IMR-90 (cell line): ENCODE data around the gene TENM4. TPM values are rescaled to one million over a fixed set of nuclear protein-coding genes. Genes with fewer than 3 reads are reported as not detected.
A peak's percentile ranks its signal among the peaks of the same experiment; 100 is the strongest.

Experiments
- ATAC-seq: fragments of 200-7000 bp; cut with Tn5 transposase; 2 replicates; pipeline ENCODE4 v1.9.1; 2020; ENCODE audit warnings: low read depth, mild to moderate bottlenecking, moderate library complexity
- BruUV-seq: library from RNA; stranded (reverse); fragments of 400-500 nt; replicated peaks from 2 replicates; lab custom pipeline; 2021; lab: Mats Ljungman, UMichigan
- CTCF ChIA-PET: fragments of 300-600 bp; formaldehyde crosslinking; extraction: SDS; loops from one replicate; lab custom pipeline; 2021; ENCODE audit warnings: antibody characterized with exemption; lab: Yijun Ruan, JAX
- POLR2A ChIA-PET: fragments of 300-600 bp; sonication (Branson Sonifier 250); formaldehyde crosslinking; loops from one replicate; lab custom pipeline; 2022; ENCODE audit warnings: antibody characterized with exemption; ENCODE audit not compliant: unreplicated experiment; lab: Charles Lee
- DNase-seq: peaks from one replicate; pipeline ENCODE4 v3.0.0; 2013
- H2AFZ ChIP-seq: replicated peaks from 2 replicates; pipeline ENCODE3; 2013; ENCODE audit warnings: low read length, mild to moderate bottlenecking; ENCODE audit not compliant: poor library complexity
- H2AK5ac ChIP-seq: 2 replicates; pipeline ENCODE4 v1.6.1; 2013; ENCODE audit warnings: low read depth, low read length, inconsistent platforms
- H2AK9ac ChIP-seq: replicated peaks from 2 replicates; pipeline ENCODE3; 2013; ENCODE audit warnings: mild to moderate bottlenecking, low read depth, low read length, moderate library complexity; ENCODE audit not compliant: poor library complexity
- H2BK120ac ChIP-seq: 2 replicates; pipeline ENCODE4 v1.6.1; 2013; ENCODE audit warnings: low read depth, low read length, inconsistent platforms
- H2BK15ac ChIP-seq: 3 replicates; pipeline ENCODE4 v1.6.1; 2013; ENCODE audit warnings: low read depth, low read length, inconsistent platforms
- H2BK20ac ChIP-seq: 2 replicates; pipeline ENCODE4 v1.6.1; 2013; ENCODE audit warnings: low read depth, mild to moderate bottlenecking, inconsistent platforms, low read length, moderate library complexity
- H2BK5ac ChIP-seq: 2 replicates; pipeline ENCODE4 v1.6.1; 2013; ENCODE audit warnings: mild to moderate bottlenecking, low read depth, low read length, inconsistent platforms; ENCODE audit not compliant: poor library complexity, severe bottlenecking
- H3K14ac ChIP-seq: replicated peaks from 2 replicates; pipeline ENCODE4 v1.6.1; 2013; ENCODE audit warnings: low read depth, low read length, inconsistent platforms
- H3K18ac ChIP-seq: 2 replicates; pipeline ENCODE4 v1.6.1; 2013; ENCODE audit warnings: low read depth, low read length, control low read depth
- H3K23ac ChIP-seq: 2 replicates; pipeline ENCODE4 v1.6.1; 2013; ENCODE audit warnings: low read depth, low read length, inconsistent platforms
- H3K27ac ChIP-seq: 2 replicates; pipeline ENCODE4 v1.5.1; 2013; ENCODE audit warnings: mild to moderate bottlenecking, control low read depth, low read length; ENCODE audit not compliant: insufficient read depth
- H3K27me3 ChIP-seq: 2 replicates; pipeline ENCODE4 v1.6.1; 2013; ENCODE audit warnings: low read length; ENCODE audit not compliant: control insufficient read depth, insufficient read depth
- H3K36me3 ChIP-seq: 2 replicates; pipeline ENCODE4 v1.6.1; 2013; ENCODE audit warnings: low read length, mixed read lengths; ENCODE audit not compliant: control insufficient read depth, insufficient read depth
- H3K4ac ChIP-seq: 2 replicates; pipeline ENCODE4 v1.6.1; 2013; ENCODE audit warnings: low read depth, low read length, inconsistent platforms
- H3K4me1 ChIP-seq: 2 replicates; pipeline ENCODE4 v1.6.1; 2013; ENCODE audit warnings: low read length, mixed read lengths; ENCODE audit not compliant: control insufficient read depth, insufficient read depth
- H3K4me2 ChIP-seq: 2 replicates; pipeline ENCODE4 v1.6.1; 2013; ENCODE audit warnings: low read depth, mild to moderate bottlenecking, control low read depth, low read length, moderate library complexity
- H3K4me3 ChIP-seq: 2 replicates; pipeline ENCODE4 v1.5.1; 2013; ENCODE audit warnings: low read depth, mild to moderate bottlenecking, control low read depth, low read length, moderate library complexity; ENCODE audit not compliant: insufficient read depth
- H3K56ac ChIP-seq: 2 replicates; pipeline ENCODE4 v1.6.1; 2013; ENCODE audit warnings: low read length, inconsistent platforms; ENCODE audit not compliant: insufficient read depth; ENCODE audit errors: extremely low read depth
- H3K79me1 ChIP-seq, 2 experiments: 2 replicates each; pipeline ENCODE4 v1.6.1; 2013; ENCODE audit warnings: low read length in 2 of 2, inconsistent platforms in 1 of 2, low read depth in 1 of 2
- H3K9ac ChIP-seq: 2 replicates; pipeline ENCODE4 v1.6.1; 2013; ENCODE audit warnings: low read depth, low read length, control low read depth
- H3K9me1 ChIP-seq: 2 replicates; pipeline ENCODE4 v1.6.1; 2013; ENCODE audit warnings: low read length, inconsistent platforms; ENCODE audit not compliant: insufficient read depth
- H3K9me3 ChIP-seq: 2 replicates; pipeline ENCODE4 v1.6.1; 2013; ENCODE audit warnings: low read length; ENCODE audit not compliant: control insufficient read depth, insufficient read depth
- H4K20me1 ChIP-seq: 2 replicates; pipeline ENCODE4 v1.6.1; 2013; ENCODE audit warnings: low read length, inconsistent platforms; ENCODE audit not compliant: insufficient read depth
- H4K5ac ChIP-seq: 2 replicates; pipeline ENCODE4 v1.6.1; 2013; ENCODE audit warnings: mild to moderate bottlenecking, low read depth, low read length, control low read depth
- H4K8ac ChIP-seq, 2 experiments: 2 replicates each; pipeline ENCODE4 v1.6.1; 2013; ENCODE audit warnings: low read depth in 2 of 2, low read length in 2 of 2, control low read depth in 1 of 2, inconsistent platforms in 1 of 2
- H4K91ac ChIP-seq: 2 replicates; pipeline ENCODE4 v1.6.1; 2013; ENCODE audit warnings: low read depth, low read length, inconsistent platforms; ENCODE audit not compliant: insufficient read depth
- BHLHE40 ChIP-seq: fragments of 150-350 bp; IDR thresholded peaks from 2 replicates; pipeline ENCODE4 v1.6.1; 2016; ENCODE audit warnings: mild to moderate bottlenecking, low read depth, low read length
- CEBPB ChIP-seq: IDR thresholded peaks from 2 replicates; pipeline ENCODE4 v1.6.1; 2012; ENCODE audit warnings: low read depth, low read length, improper control_type of control experiment
- CHD1 ChIP-seq: IDR thresholded peaks from 2 replicates; pipeline ENCODE4 v1.6.1; 2012; ENCODE audit warnings: low read depth, low read length, improper control_type of control experiment
- FOS ChIP-seq: fragments of 150-350 bp; IDR thresholded peaks from 2 replicates; pipeline ENCODE4 v1.6.1; 2016; ENCODE audit warnings: low read depth, low read length
- MAFK ChIP-seq: IDR thresholded peaks from 2 replicates; pipeline ENCODE4 v1.6.1; 2012; ENCODE audit warnings: low read depth, low read length, improper control_type of control experiment
- MXI1 ChIP-seq: IDR thresholded peaks from 2 replicates; pipeline ENCODE4 v1.6.1; 2012; ENCODE audit warnings: low read depth, mild to moderate bottlenecking, low read length, moderate library complexity, borderline replicate concordance
- NFE2L2 ChIP-seq: fragments of 150-350 bp; IDR thresholded peaks from 2 replicates; pipeline ENCODE4 v1.6.1; 2016; ENCODE audit warnings: low read depth, mild to moderate bottlenecking, low read length
- POLR2A ChIP-seq: IDR thresholded peaks from 2 replicates; pipeline ENCODE4 v1.6.1; 2012; ENCODE audit warnings: mild to moderate bottlenecking, low read depth, low read length
- RAD21 ChIP-seq: IDR thresholded peaks from 2 replicates; pipeline ENCODE4 v1.6.1; 2012; ENCODE audit warnings: low read length, improper control_type of control experiment
- RCOR1 ChIP-seq: IDR thresholded peaks from 2 replicates; pipeline ENCODE4 v1.6.1; 2012; ENCODE audit warnings: mild to moderate bottlenecking, low read length, improper control_type of control experiment; ENCODE audit not compliant: insufficient replicate concordance
- RFX5 ChIP-seq: IDR thresholded peaks from 2 replicates; pipeline ENCODE4 v1.8.0; 2012; ENCODE audit warnings: low read depth, mild to moderate bottlenecking, low read length, moderate library complexity
- USF2 ChIP-seq: fragments of 150-350 bp; IDR thresholded peaks from 2 replicates; pipeline ENCODE4 v1.6.1; 2017; ENCODE audit warnings: mild to moderate bottlenecking, antibody characterized with exemption, low read length, low read depth
- WGBS, 2 experiments: methylation state at CpG; one replicate each; pipeline versions ENCODE4 v1.1.5 to v1.1.7; 2013; ENCODE audit warnings: missing lambda C conversion rate in 2 of 2; ENCODE audit not compliant: insufficient read length in 1 of 2; ENCODE audit errors: extremely low coverage in 2 of 2; 5-methylcytosine and 5-hydroxymethylcytosine counted together
- dilution Hi-C: fragments of 300-500 bp; cut with HindIII; formaldehyde crosslinking; loops from one replicate; pipeline ENCODE4 v1.14.3; 2018; ENCODE audit warnings: low sequenced_read_pairs; ENCODE audit not compliant: unreplicated experiment
- in situ Hi-C: fragments of 300-500 bp; cut with MboI; formaldehyde crosslinking; loops from 3 replicates; pipeline ENCODE4 v1.14.3; 2019; ENCODE audit warnings: low sequenced_read_pairs, inconsistent platforms, mixed read lengths
- intact Hi-C: fragments of 100-400 bp; cut with micrococcal nuclease; formaldehyde crosslinking; loops from 2 replicates; pipeline ENCODE4 v1.10.0; 2022
- polyA plus RNA-seq, 3 experiments: library from polyadenylated mRNA; depleted of rRNA; stranded (reverse); fragments of >200 nt; gene quantifications; 2 replicates each; pipeline ENCODE4 v1.2.3, GENCODE V29; 2012; ENCODE audit warnings: low replicate concordance in 1 of 3
- total RNA-seq: library from RNA; depleted of rRNA; stranded (reverse); fragments of >200 nt; gene quantifications from 2 replicates; pipeline ENCODE4 v1.2.3, GENCODE V29; 2012
- TF ChIP-seq, protein P1 (sequence below): fragments of 150-350 bp; IDR thresholded peaks from 2 replicates; pipeline ENCODE4 v1.6.1; 2016; ENCODE audit warnings: low read depth, mild to moderate bottlenecking, low read length, moderate library complexity, borderline replicate concordance
- TF ChIP-seq, protein P2 (sequence below): conservative IDR thresholded peaks from 2 replicates; pipeline ENCODE4 v1.5.1; 2012; ENCODE audit warnings: mild to moderate bottlenecking, low read depth, low read length, improper control_type of control experiment

The TENM4 gene
- total and polyA plus RNA-seq, 2 of the 4 experiments (the other 2 are of a cell fraction): 7.4 to 9.0 TPM

DNA sequence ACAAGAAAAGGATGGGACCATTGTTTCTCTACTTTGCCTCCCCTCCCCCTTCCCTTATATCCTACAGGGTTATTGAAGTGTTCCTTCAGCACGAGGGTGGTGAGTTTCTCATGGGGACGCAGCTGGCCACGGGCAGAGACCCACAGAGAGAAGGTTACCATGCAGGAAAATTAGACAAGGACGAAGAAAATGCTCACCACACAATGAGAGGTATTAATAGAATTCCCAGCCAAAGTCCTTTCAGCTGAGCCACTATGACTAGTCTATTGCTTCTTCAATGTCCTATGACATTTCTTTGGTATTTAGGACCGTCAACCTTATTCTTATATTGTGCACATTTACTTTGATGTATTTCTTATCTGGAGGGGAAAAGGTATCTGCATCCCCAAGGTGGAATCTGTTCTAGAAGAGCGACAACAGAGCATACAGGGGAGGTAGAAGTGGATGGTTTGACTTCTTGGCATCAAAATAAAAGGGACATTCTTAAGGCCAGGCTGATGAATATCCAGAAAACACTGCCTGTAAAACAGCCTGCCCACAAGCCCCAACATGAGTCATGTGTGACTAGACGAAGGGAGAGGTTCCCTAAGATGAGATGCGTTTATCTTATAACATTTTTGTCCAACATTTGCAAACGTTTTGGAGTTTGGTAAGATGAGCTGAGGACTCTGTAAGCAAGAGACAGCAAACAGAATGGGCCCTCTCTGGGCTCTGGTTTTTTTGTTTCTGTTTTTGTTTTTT, 656.3 kb downstream of the TENM4 start:
- H3K36me3 ChIP-seq: peaks cover 5% of the 10 kb centered on the region; the same call in 1 of the 2 replicates
- H3K9ac ChIP-seq: no peak overlapping the region
- H3K4me3 ChIP-seq: no peak overlapping the region
- H4K91ac ChIP-seq: peak overlapping the region; percentile 93
- CTCF ChIA-PET: interaction anchor here (0.6 to 1.8 kb wide), 3 partner anchors 11 to 63 kb away, joined by 3 to 16 read pairs (median 4); no protein-coding TSS in a partner anchor
- no peaks in the 10 kb centered on the region for H3K27me3 ChIP-seq
- H2BK120ac ChIP-seq: peak overlapping the region; percentile 97
- DNase-seq (peak; percentile 95), ATAC-seq (peak; percentile 84)
- peak overlapping the region; percentile 68; the same call in 1 of the 2 replicates for H2AK5ac ChIP-seq
- peak overlapping the region; percentile 97 for H2BK5ac ChIP-seq
- peak overlapping the region in 1 of 2 experiments; percentile 89; a peak in 3 of 4 replicates for H4K8ac ChIP-seq
- H3K27ac ChIP-seq: peak overlapping the region; percentile 93
- H4K5ac ChIP-seq: peak overlapping the region; percentile 86
- peaks cover 29% of the 10 kb centered on the region for H3K4me1 ChIP-seq
- H3K18ac ChIP-seq: peak overlapping the region; percentile 99
- H4K20me1 ChIP-seq: no peaks in the 10 kb centered on the region
- peak overlapping the region; percentile 69; the same call in 2 of the 3 replicates for H2BK15ac ChIP-seq
- in situ Hi-C loops (no loop called here), intact Hi-C loops (no loop called here), dilution Hi-C loops (no loop called here)
- peak overlapping the region; percentile 95 for H3K4ac ChIP-seq
- peak overlapping the region; percentile 68; the same call in 1 of the 2 replicates for H3K56ac ChIP-seq
- no peaks in the 10 kb centered on the region for H3K79me1 ChIP-seq
- peak overlapping the region; percentile 92 for H2BK20ac ChIP-seq
- no TSS peak for BruUV-seq
- POLR2A ChIA-PET: interaction anchor here (0.6 to 1.2 kb wide), 3 partner anchors 17 to 174 kb away, joined by 3 to 9 read pairs (median 4); no protein-coding TSS in a partner anchor
- no peak overlapping the region; the same call in 1 of the 2 replicates for H3K23ac ChIP-seq
- H2AFZ ChIP-seq: no peak overlapping the region
- WGBS, 2 experiments: no CpG with 5 or more reads among the region's 9 CpGs
- H3K4me2 ChIP-seq: peak overlapping the region; percentile 60; the same call in 1 of the 2 replicates
- no peaks in the 10 kb centered on the region for H3K9me3 ChIP-seq
- no peak overlapping the region for H2AK9ac ChIP-seq
- peaks cover 22% of the 10 kb centered on the region for H3K9me1 ChIP-seq
- H3K14ac ChIP-seq: peak overlapping the region; percentile 84
- TF ChIP-seq, protein P1, sequence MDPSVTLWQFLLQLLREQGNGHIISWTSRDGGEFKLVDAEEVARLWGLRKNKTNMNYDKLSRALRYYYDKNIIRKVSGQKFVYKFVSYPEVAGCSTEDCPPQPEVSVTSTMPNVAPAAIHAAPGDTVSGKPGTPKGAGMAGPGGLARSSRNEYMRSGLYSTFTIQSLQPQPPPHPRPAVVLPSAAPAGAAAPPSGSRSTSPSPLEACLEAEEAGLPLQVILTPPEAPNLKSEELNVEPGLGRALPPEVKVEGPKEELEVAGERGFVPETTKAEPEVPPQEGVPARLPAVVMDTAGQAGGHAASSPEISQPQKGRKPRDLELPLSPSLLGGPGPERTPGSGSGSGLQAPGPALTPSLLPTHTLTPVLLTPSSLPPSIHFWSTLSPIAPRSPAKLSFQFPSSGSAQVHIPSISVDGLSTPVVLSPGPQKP: no peak
- TF ChIP-seq, protein P2, sequence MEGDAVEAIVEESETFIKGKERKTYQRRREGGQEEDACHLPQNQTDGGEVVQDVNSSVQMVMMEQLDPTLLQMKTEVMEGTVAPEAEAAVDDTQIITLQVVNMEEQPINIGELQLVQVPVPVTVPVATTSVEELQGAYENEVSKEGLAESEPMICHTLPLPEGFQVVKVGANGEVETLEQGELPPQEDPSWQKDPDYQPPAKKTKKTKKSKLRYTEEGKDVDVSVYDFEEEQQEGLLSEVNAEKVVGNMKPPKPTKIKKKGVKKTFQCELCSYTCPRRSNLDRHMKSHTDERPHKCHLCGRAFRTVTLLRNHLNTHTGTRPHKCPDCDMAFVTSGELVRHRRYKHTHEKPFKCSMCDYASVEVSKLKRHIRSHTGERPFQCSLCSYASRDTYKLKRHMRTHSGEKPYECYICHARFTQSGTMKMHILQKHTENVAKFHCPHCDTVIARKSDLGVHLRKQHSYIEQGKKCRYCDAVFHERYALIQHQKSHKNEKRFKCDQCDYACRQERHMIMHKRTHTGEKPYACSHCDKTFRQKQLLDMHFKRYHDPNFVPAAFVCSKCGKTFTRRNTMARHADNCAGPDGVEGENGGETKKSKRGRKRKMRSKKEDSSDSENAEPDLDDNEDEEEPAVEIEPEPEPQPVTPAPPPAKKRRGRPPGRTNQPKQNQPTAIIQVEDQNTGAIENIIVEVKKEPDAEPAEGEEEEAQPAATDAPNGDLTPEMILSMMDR: no peak
- 0 out of 2 replicates have a peak, but pooled peaks have one; percentile 35 for TF ChIP-seq CEBPB
- TF ChIP-seq NFE2L2: 0 out of 2 replicates have a peak, but pooled peaks have one; percentile 8
- no peak for TF ChIP-seq MAFK
- no peak for TF ChIP-seq RCOR1
- TF ChIP-seq BHLHE40: peak; percentile 27; the same call in 1 of the 2 replicates
- TF ChIP-seq MXI1: no peak
- TF ChIP-seq POLR2A: no peak
- no peak for TF ChIP-seq RAD21
- no peak for TF ChIP-seq CHD1
- no peak for TF ChIP-seq USF2
- TF ChIP-seq FOS: peak; percentile 90
- TF ChIP-seq RFX5: no peak
